ENCODE results near the gene CYP2C18.

- no peak for TF ChIP-seq CTCF (conservative IDR thresholded peaks at IDR 0.05; ENCODE audit: low read length)
- no peak for TF ChIP-seq EZH2phosphoT487 (IDR thresholded peaks at IDR 0.05; ENCODE audit: borderline replicate concordance)
Measured at GRCh38 chr10:94673614-94674321, 9.8 kb upstream of the CYP2C18 start.
